ENCODE results near the gene SLC29A2. TPM values are rescaled to one million over a fixed set of nuclear protein-coding genes. Genes with fewer than 3 reads are reported as not detected.

The SLC29A2 gene
- total RNA-seq, 1 experiment from 2014 or later, result 36.1 TPM

GRCh38 chr11:66339162-66339675 lies 32.3 kb downstream of the SLC29A2 start:
- Histone ChIP-seq H3K4me3 (no peak overlapping the region), H3K9me3 (ENCODE audit: insufficient read depth, low read depth) (no peaks in the 10 kb centered on the region), H3F3A (ENCODE audit: insufficient read depth, low read depth) (peaks cover 24% of the 10 kb centered on the region; the same call in 1 of the 2 replicates), H3K9me2 (ENCODE audit: insufficient read depth) (no peaks in the 10 kb centered on the region), H3K4me1 (replicated peaks; ENCODE audit: insufficient read depth) (peaks cover 26% of the 10 kb centered on the region), H3K27ac (no peak overlapping the region), H3K79me2 (ENCODE audit: low read depth) (peaks cover 25% of the 10 kb centered on the region), H3K36me3 (ENCODE audit: low read depth) (no peaks in the 10 kb centered on the region), H3K4me2 (no peak overlapping the region), H3K27me3 (ENCODE audit: insufficient read depth, low read depth) (no peaks in the 10 kb centered on the region), H4K20me1 (ENCODE audit: insufficient read depth) (peaks cover 18% of the 10 kb centered on the region), H2AFZ (no peak overlapping the region)
- no TSS peak for BruUV-seq (replicated peaks)
- ChIA-PET POLR2A (ENCODE audit: unreplicated experiment) (interaction anchor here (0.5 kb wide), 1 partner anchor 545 kb away, joined by 6 read pairs; no protein-coding TSS in a partner anchor), CTCF (interaction anchor here (0.5 kb wide), 2 partner anchors 14 to 29 kb away, joined by 3 read pairs; no protein-coding TSS in a partner anchor)
- DNase-seq, result no peak
- intact Hi-C loops (cut with micrococcal nuclease; ENCODE audit: unreplicated experiment), result no loop called here
- TF ChIP-seq EZH2 (IDR thresholded peaks at IDR 0.05; ENCODE audit: low read depth) (no peak), CTCF (conservative IDR thresholded peaks at IDR 0.05) (no peak)

- peaks cover 19% of the 10 kb centered on the region for H3K4me1 ChIP-seq (replicated peaks; ENCODE audit: insufficient read depth)
- no peak overlapping the region for H3K4me2 ChIP-seq
- POLR2A ChIA-PET (ENCODE audit: unreplicated experiment), result interaction anchor here (0.7 kb wide), 1 partner anchor 26 kb away, joined by 5 read pairs; no protein-coding TSS in a partner anchor
Measured at GRCh38 chr11:66338276-66339161, 33.0 kb downstream of the SLC29A2 start.

More at GRCh38 chr11:66338276-66339161, 33.0 kb downstream of the SLC29A2 start:
- Histone ChIP-seq H2AFZ (no peak overlapping the region), H3K4me3 (no peak overlapping the region), H3K36me3 (ENCODE audit: low read depth) (no peaks in the 10 kb centered on the region), H3K9me2 (ENCODE audit: insufficient read depth) (no peaks in the 10 kb centered on the region), H3K79me2 (ENCODE audit: low read depth) (peaks cover 18% of the 10 kb centered on the region), H3F3A (ENCODE audit: insufficient read depth, low read depth) (peaks cover 20% of the 10 kb centered on the region; the same call in 1 of the 2 replicates), H3K27ac (no peak overlapping the region), H3K9me3 (ENCODE audit: insufficient read depth, low read depth) (no peaks in the 10 kb centered on the region), H4K20me1 (ENCODE audit: insufficient read depth) (peaks cover 14% of the 10 kb centered on the region), H3K27me3 (ENCODE audit: insufficient read depth, low read depth) (no peaks in the 10 kb centered on the region)
- no peak for DNase-seq
- CTCF ChIA-PET, result interaction anchor here (0.5 to 0.6 kb wide), 3 partner anchors 28 to 388 kb away, joined by 3 to 8 read pairs (median 7); no protein-coding TSS in a partner anchor
- TF ChIP-seq EZH2 (IDR thresholded peaks at IDR 0.05; ENCODE audit: low read depth) (no peak), CTCF (conservative IDR thresholded peaks at IDR 0.05) (no peak)
- no TSS peak for BruUV-seq (replicated peaks)
- intact Hi-C loops (cut with micrococcal nuclease; ENCODE audit: unreplicated experiment), result no loop called here

Data from PC-9 (cell line).